Upper lobe of right lung (tissue), 1 donor: ENCODE results near the gene GOLGB1. TPM values are rescaled to one million over a fixed set of nuclear protein-coding genes. Genes with fewer than 3 reads are reported as not detected.

Source experiments
- ATAC-seq: fragments of 200-7000 bp; cut with Tn5 transposase; one replicate; pipeline ENCODE4 v1.9.1; 2020; ENCODE audit warnings: mild to moderate bottlenecking, moderate library complexity
- DNase-seq: peaks from one replicate; pipeline ENCODE4 v3.0.0-alpha.2; 2020
- H3K27ac ChIP-seq: fragments of 200-600 bp; one replicate; pipeline ENCODE4 v1.8.0; 2022
- H3K27me3 ChIP-seq: fragments of 200-600 bp; one replicate; pipeline ENCODE4 v1.8.0; 2022; ENCODE audit warnings: mild to moderate bottlenecking
- H3K36me3 ChIP-seq: fragments of 200-600 bp; one replicate; pipeline ENCODE4 v1.8.0; 2022
- H3K4me1 ChIP-seq: fragments of 200-600 bp; one replicate; pipeline ENCODE4 v1.8.0; 2022
- H3K4me3 ChIP-seq: fragments of 200-600 bp; one replicate; pipeline ENCODE4 v1.8.0; 2022; ENCODE audit warnings: mild to moderate bottlenecking
- H3K9me3 ChIP-seq: fragments of 200-600 bp; one replicate; pipeline ENCODE4 v1.8.0; 2022
- CTCF ChIP-seq: fragments of 200-600 bp; IDR thresholded peaks from one replicate; pipeline ENCODE4 v1.8.0; 2022; ENCODE audit warnings: antibody characterized with exemption
- intact Hi-C: fragments of 100-400 bp; cut with DNase I; formaldehyde crosslinking; loops from one replicate; pipeline ENCODE4 v1.11.0; 2022
- total RNA-seq: library from RNA; stranded (reverse); fragmentation: NEBNext Ultra II Directional; extraction: Animal tissue kit (Norgen Biotek cat#: 25700); gene quantifications from one replicate; pipeline ENCODE4 v1.2.1, GENCODE V29; 2021
- donor health status: DM: no; HTN: yes; CAD: no; lungs with severe emphysema.

Gene GOLGB1
- total RNA-seq, 1 donor from 2014 or later: 57.0 TPM

- H3K27me3 ChIP-seq: no peaks in the 10 kb centered on the region
- H3K9me3 ChIP-seq: no peaks in the 10 kb centered on the region
- no peak for ATAC-seq
- TF ChIP-seq CTCF: no peak
- no peak for DNase-seq
- H3K4me3 ChIP-seq: no peak overlapping the region
- peaks cover 98% of the 10 kb centered on the region for H3K36me3 ChIP-seq
- H3K27ac ChIP-seq: no peak overlapping the region
- intact Hi-C loops: no loop called here
- H3K4me1 ChIP-seq: no peaks in the 10 kb centered on the region
Measured at GRCh38 chr3:121724130-121724529, 25.4 kb downstream of the GOLGB1 start.

GRCh38 chr3:121723485-121723884 lies 26.1 kb downstream of the GOLGB1 start:
- no peaks in the 10 kb centered on the region for H3K4me1 ChIP-seq
- no peaks in the 10 kb centered on the region for H3K9me3 ChIP-seq
- no peaks in the 10 kb centered on the region for H3K27me3 ChIP-seq
- intact Hi-C loops: no loop called here
- no peak overlapping the region for H3K4me3 ChIP-seq
- H3K36me3 ChIP-seq: peaks cover 97% of the 10 kb centered on the region
- no peak overlapping the region for H3K27ac ChIP-seq
- DNase-seq: no peak
- ATAC-seq: no peak
- TF ChIP-seq CTCF: no peak

GRCh38 chr3:121722411-121722810 lies 27.1 kb downstream of the GOLGB1 start:
- Histone ChIP-seq H3K4me3 (no peak overlapping the region), H3K27ac (no peak overlapping the region), H3K4me1 (no peaks in the 10 kb centered on the region), H3K27me3 (no peaks in the 10 kb centered on the region), H3K36me3 (peaks cover 97% of the 10 kb centered on the region), H3K9me3 (no peaks in the 10 kb centered on the region)
- ATAC-seq (no peak), DNase-seq (no peak)
- no peak for TF ChIP-seq CTCF
- intact Hi-C loops: no loop called here

- Histone ChIP-seq H3K4me1 (no peaks in the 10 kb centered on the region), H3K36me3 (peaks cover 99% of the 10 kb centered on the region), H3K9me3 (no peaks in the 10 kb centered on the region), H3K27me3 (no peaks in the 10 kb centered on the region), H3K27ac (no peak overlapping the region), H3K4me3 (no peak overlapping the region)
- DNase-seq (no peak), ATAC-seq (no peak)
- intact Hi-C loops: no loop called here
- no peak for TF ChIP-seq CTCF
Measured at GRCh38 chr3:121720163-121720562, 29.4 kb downstream of the GOLGB1 start.

GRCh38 chr3:121719423-121719822 lies 30.1 kb downstream of the GOLGB1 start:
- Histone ChIP-seq H3K9me3 (no peaks in the 10 kb centered on the region), H3K36me3 (peaks cover 99% of the 10 kb centered on the region), H3K27me3 (no peaks in the 10 kb centered on the region), H3K4me3 (no peak overlapping the region), H3K4me1 (no peaks in the 10 kb centered on the region), H3K27ac (no peak overlapping the region)
- TF ChIP-seq CTCF: no peak
- DNase-seq (no peak), ATAC-seq (no peak)
- intact Hi-C loops: no loop called here

GRCh38 chr3:121718205-121718846 lies 31.2 kb downstream of the GOLGB1 start:
- Histone ChIP-seq H3K27me3 (no peaks in the 10 kb centered on the region), H3K4me3 (no peak overlapping the region), H3K9me3 (no peaks in the 10 kb centered on the region), H3K36me3 (peaks cover 99% of the 10 kb centered on the region), H3K27ac (no peak overlapping the region), H3K4me1 (no peaks in the 10 kb centered on the region)
- TF ChIP-seq CTCF: no peak
- DNase-seq: no peak
- no peak for ATAC-seq
- intact Hi-C loops: no loop called here
